HG02571 (cell line): ENCODE results near the gene FOXN3.

Experiments used
- ATAC-seq: cut with Tn5 transposase; IDR thresholded peaks from one replicate; pipeline ENCODE4 v1.9.1; 2021; ENCODE audit warnings: mild to moderate bottlenecking, moderate library complexity; ENCODE audit not compliant: unreplicated experiment

FOXN3 gene

GRCh38 chr14:89384636-89385035 lies 32.4 kb downstream of the FOXN3 start:
- ATAC-seq = no peak

GRCh38 chr14:89384023-89384422 lies 33.0 kb downstream of the FOXN3 start:
- peak; percentile 87 for ATAC-seq

- no peak for ATAC-seq
Measured at GRCh38 chr14:89382901-89383845, 33.9 kb downstream of the FOXN3 start.

GRCh38 chr14:89382487-89382886 lies 34.5 kb downstream of the FOXN3 start:
- no peak for ATAC-seq

GRCh38 chr14:89379891-89380820 lies 36.9 kb downstream of the FOXN3 start:
- ATAC-seq = no peak

- no peak for ATAC-seq
Measured at GRCh38 chr14:89379006-89379405, 38.0 kb downstream of the FOXN3 start.

GRCh38 chr14:89378119-89378518 lies 38.9 kb downstream of the FOXN3 start:
- peak; percentile 81 for ATAC-seq

GRCh38 chr14:89377544-89377943 lies 39.5 kb downstream of the FOXN3 start:
- no peak for ATAC-seq

GRCh38 chr14:89374908-89375307 lies 42.1 kb downstream of the FOXN3 start:
- no peak for ATAC-seq

GRCh38 chr14:89373185-89373584 lies 43.8 kb downstream of the FOXN3 start:
- no peak for ATAC-seq

- no peak for ATAC-seq
Measured at GRCh38 chr14:89372512-89372883, 44.5 kb downstream of the FOXN3 start.

- no peak for ATAC-seq
Measured at GRCh38 chr14:89371585-89372511, 45.2 kb downstream of the FOXN3 start.

GRCh38 chr14:89370781-89371180 lies 46.3 kb downstream of the FOXN3 start:
- no peak for ATAC-seq

- ATAC-seq = no peak
Measured at GRCh38 chr14:89370381-89370780, 46.7 kb downstream of the FOXN3 start.

GRCh38 chr14:89369656-89370055 lies 47.4 kb downstream of the FOXN3 start:
- no peak for ATAC-seq

GRCh38 chr14:89368490-89369477 lies 48.2 kb downstream of the FOXN3 start:
- no peak for ATAC-seq

GRCh38 chr14:89367779-89368120 lies 49.3 kb downstream of the FOXN3 start:
- ATAC-seq = no peak

GRCh38 chr14:89366864-89367778 lies 49.9 kb downstream of the FOXN3 start:
- no peak for ATAC-seq
